ENCODE measurements around the gene TMEM121B.

Gene TMEM121B

DNA sequence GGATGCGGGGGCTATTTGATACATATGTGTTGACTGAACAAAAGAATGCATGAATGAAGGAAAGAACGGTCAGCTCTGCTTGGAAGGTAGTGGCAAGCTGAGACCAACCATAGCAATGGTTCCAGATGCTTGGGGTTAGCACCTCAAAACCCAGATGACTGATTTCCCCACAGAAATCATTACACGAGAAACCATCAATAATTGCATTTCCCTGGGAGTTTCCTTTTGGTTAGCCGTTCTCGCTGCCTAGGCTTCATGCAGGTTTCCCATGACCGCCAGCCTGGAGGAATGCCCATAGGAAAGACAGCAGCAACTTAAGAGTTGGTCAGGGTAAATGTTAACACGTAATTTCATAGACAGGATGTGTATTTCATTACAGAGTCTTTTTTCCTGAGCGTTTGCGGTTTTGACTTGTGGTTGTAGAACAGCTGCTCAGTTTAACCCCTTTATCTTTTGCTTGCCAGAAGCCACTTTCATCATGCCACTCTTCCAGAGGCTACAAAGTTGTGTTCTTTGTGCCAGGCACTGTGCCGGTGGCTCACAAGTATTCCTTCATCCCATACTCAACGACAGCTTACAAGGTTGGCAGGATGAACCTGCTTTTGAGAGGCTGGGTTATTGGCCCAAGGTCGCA lies 33.5 kb downstream of the TMEM121B start:
- peak; percentile 9 for DNase-seq

- no peak for DNase-seq
These were observed 34.2 kb downstream of the TMEM121B start for GRCh38 chr22:17086788-17087497.

DNA sequence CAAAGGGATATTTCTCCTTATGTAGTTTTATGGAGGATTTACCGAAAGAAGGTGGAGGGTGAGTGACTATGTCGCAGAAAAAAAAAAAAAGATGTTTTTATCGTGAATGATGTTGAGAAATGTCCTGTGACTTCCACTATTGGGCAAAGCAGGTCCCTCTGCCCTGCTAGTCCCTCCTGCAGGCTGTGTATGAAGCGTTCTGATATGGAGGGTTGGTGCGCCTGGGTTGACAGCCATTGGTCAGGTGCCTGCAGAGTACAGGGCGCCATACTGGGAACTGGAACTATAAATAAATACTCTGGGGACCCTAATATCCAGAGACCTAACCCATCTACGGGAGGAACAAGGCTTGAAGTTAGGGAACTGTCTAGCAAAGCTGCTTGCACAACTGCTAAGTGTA lies 34.9 kb downstream of the TMEM121B start:
- DNase-seq, result peak; percentile 5

DNA sequence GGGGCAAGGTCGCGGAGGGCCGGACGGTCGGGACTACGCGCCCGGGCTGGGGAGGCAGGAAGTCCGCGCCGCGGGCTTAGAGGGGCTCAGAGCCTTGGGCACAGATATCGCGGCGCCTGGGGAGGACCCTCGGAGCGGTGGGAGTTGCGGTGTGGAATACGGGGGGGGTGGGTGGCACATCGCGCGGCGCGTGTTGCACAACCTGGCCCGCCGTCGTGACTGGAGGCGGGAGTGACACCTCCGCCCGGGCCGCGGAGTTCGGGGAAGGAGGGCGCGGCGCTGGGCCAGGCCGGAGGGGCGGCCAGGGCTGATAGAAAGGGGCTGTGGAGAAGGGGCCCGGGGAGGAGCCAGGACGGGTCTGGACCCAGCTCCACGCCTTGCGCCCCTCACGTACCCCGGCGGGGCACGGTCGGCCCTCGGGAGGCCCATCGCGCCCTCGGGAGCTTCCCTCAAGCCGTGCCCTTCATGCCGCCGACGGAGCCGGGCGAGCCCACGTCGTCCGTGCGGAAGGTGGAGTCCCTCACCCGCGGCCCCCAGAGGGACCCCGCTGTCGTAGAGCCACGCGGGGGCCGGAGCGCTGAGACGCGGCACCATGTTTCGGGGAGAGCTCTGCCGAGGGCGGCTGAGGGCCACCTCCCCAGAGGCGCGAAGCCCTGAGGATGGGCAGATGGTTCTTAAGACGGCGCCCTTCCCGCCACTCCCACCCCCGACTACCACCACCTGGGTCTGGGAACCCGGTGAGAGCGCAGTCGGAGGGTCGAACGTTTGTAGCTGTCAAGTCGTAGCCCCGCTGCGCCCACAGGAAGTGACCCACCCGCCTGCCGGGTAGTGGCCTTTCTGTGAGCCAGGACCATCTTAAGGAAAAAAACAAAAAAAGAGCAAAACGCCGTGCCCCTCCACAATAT lies 35.6 kb downstream of the TMEM121B start:
- DNase-seq, result peak; percentile 18

DNA sequence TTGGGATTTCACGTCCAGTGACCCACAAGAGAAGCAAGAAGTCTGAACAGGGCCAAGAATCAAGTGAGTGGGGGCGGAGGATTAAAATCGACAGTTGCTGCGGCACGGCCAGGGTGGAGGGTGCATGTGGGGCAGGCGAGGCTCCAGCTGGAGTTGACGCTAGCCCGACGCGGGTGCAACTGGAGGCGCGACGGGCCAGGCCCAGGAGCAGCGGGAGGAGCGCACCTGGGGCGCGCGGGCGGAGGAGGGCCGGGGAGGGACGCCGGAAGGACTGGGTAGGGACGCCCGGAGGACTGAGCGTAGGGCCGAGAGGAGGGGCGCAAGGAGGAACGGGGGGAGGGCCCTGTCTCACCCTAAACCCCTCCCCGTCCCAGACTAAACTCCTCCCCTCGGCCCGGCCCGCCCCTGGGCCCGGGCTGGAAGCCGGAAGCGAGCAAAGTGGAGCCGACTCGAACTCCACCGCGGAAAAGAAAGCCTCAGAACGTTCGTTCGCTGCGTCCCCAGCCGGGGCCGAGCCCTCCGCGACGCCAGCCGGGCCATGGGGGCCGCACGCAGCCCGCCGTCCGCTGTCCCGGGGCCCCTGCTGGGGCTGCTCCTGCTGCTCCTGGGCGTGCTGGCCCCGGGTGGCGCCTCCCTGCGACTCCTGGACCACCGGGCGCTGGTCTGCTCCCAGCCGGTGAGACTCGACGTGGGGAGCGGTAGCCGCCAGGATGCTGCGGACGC lies 36.4 kb downstream of the TMEM121B start, which contains the start of gene IL17RA:
Gene IL17RA (plus strand): TSS at position 447 of the 723 bp plus-strand sequence. CDS start 92 bp downstream, at position 539.
- peak; percentile 89 for DNase-seq

DNA sequence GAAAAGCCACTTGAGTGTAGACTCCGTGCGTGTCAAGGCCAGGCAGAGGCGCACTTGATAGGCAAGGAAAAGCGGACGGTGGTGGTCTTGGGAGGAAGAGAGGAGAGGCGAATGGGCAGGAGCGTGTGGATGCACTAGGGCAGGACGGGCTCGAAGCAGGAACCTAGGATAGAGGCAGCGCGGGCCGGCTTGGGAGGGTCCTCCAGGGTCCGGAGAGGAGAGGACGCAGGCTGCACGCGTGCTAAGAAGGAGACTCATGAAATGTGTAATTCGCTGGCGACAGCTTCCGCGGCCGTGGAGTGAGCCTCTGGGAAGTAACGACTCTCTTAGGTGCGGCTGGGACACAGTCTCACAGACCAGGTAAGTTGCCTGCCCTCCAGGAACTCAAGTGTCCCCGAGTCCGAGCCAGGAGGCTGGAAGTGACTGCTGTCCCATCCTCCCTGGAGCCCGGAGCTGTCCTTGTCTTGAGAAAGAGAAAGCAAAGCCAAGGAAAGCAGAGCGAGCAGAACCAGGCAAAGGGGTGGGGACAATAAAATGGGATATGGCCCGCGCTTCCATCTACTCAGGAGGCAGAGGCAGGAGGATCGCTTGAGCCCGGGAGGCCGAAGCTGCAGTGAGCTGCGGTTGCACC lies 37.2 kb downstream of the TMEM121B start:
- no peak for DNase-seq

- no peak for DNase-seq
These were observed 37.9 kb downstream of the TMEM121B start for GRCh38 chr22:17083255-17083654.

GRCh38 chr22:17079572-17079971 lies 41.6 kb downstream of the TMEM121B start:
- no peak for DNase-seq

DNA sequence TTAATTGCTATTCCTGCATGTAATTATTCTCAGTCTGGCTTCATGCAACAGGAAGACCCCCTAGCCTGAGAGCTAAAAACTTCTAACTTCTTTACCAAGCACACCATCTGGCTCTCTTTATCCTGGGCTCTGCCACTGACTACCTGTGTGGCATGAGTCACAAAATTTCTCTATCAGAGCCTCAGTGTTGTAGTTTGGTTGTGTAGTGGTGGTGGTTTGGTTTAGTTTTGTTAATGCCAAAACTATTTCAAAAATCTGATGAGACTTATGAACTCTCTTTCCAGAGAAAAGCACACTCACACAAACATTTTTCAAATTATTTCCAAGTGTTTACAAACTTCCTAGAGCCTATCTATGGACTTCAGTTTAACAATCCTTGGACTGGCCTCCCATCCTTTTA lies 43.9 kb downstream of the TMEM121B start:
- no peak for DNase-seq

GRCh38 chr22:17074648-17075002 lies 46.5 kb downstream of the TMEM121B start:
- no peak for DNase-seq

GRCh38 chr22:17072877-17073276 lies 48.3 kb downstream of the TMEM121B start:
- no peak for DNase-seq

Measured in stimulated activated naive CD4-positive, alpha-beta T cell treated with Interleukin-2 at 50 U/mL for 16 hours (primary cell).